GM19467 (cell line): ENCODE data around the gene HOXA1.

Experiments used
- ATAC-seq: cut with Tn5 transposase; IDR thresholded peaks from one replicate; pipeline ENCODE4 v1.9.1; 2021; ENCODE audit warnings: mild to moderate bottlenecking, moderate library complexity; ENCODE audit not compliant: unreplicated experiment

HOXA1 gene

DNA sequence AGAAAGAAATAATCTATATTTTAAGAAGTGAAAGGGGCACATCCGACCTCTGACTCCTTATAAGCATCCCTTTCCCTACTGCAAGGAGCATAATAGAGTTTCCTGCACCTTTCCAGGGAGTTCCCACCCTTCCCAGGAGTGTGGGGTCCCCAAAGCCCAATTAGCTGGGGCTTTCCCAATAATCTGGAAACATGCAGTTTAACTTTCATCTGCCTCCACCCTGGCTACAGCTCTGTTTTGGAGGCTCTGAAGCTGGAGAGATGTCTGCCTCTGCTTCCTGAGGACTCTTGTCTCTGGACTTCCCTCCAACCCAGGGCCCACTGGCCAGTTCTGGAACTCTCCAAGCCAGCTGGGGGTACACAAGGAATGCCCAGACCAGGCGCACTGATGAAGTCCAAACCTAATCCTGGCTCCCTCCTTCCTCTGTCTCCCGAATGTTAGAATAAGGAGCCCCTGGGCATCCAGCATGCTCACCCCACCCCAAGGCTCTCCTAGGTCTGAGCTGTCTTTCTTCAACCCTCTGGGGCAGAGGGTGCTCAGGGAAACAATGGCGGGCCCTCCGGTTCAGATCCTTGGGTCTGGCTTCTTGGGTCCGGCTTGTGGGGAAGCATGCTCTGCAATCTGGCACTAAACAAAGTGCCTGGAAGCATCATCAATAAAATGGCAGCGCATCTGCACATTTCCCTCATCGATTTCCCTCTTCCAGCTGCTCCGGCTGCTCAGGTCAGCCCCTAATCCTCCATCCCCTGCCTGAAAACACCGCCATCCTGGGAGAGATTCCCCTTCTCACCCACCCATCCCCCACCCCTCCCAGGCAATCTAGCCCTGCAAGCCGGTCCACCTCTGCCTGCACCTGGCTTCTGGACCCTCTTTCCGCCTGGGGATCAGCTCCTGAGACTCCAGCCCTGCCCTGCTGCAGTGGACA, 21.4 kb upstream of the HOXA1 start:
- no peak for ATAC-seq

DNA sequence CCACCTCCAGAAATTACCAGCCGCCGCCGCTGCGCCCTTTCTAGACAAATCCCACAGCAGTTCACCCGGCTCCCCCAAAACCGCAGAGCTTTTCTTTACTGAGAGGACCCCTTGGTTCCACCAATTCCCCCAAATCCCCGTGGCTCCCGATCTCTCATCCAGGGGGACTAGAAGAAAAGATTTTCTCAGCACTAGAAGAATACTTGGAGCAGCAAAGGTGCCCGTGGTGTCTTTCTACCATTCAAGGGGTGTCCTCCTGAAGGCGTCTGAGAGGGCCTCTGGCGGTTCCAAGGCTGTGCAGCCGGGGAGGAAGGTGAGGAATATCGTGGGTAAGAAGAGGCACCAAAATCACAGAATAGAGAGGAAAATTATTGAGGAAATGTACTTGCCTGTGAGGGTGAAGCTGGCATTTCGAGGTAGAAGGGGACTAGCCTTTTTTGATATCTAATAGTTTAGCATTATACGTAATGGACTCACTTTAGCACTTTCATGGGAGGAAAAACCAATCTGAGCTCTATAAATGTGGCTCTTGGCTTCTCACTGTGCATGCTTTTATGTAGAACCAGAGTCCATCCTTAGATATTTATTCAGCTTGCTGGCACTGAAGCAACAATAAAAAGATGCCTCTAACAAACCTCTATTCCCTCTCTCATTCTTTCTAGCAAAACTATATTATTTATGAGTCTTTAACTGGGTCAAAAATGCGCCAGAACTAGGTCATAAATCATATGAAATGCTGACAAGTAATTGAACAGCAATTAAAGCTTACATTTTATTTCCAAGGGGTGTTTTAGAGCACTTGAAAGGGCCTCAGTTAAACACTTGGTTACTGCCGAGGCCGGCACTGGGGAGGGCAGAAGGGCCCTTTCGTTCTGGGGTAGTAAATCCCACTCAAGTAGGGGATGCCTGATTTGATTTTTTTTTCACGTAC, 20.5 kb upstream of the HOXA1 start:
- ATAC-seq = no peak

DNA sequence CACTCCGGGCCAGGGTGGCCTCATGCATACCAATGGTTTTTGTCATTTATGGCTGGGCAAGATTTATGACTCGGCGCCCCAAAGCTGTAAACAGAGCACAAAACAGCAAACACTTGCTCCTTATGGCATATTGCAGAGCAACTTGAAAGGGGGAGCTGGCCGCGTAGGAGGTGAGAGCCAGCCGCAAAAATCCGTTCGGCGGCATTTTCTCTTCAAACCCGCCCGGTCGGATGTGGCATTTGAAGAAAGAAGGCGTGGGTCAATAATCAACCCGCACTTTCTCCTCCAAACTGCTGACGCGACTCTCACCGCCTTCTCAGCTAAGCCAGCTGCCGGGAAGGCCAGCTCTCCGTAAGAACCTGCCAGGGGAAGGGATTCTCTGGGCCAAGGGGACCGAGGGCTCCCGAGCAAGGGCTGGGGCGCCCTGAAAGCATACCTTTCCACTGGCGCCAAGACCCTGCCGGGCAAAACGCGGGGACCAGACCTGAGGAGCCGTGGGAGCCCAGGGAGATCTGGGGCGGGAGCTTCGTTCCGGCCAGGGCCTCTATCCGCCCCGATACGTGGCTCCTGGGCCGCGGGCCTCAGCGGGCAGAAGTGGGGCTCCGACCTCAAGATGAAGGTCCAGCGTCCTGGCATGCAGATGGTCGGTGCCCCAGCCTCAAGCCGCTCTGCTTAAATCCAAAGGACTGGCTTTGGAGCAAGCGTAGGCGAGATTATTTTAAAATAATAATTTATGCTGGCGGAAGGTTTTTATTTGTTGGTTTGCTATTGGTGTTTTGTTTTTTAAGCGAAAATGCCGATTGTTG, 19.6 kb upstream of the HOXA1 start:
- ATAC-seq = no peak

DNA sequence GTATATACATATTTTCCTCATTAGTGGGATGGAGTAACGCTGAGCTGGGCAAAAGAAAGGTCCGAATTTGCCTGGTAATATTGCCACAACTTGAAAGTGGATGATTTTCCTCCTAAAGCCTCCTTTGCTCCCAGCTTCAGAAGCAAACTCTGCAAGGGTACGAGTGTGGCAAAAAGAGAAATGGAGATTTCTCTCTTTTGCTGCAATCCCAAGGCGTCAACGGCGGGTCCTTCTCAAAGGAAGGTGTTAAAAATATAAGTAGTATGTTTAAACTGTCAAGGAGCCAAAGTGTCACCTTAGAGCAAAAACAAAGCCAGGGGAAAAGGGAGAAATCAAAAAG, 19.1 kb upstream of the HOXA1 start:
- ATAC-seq = no peak

DNA sequence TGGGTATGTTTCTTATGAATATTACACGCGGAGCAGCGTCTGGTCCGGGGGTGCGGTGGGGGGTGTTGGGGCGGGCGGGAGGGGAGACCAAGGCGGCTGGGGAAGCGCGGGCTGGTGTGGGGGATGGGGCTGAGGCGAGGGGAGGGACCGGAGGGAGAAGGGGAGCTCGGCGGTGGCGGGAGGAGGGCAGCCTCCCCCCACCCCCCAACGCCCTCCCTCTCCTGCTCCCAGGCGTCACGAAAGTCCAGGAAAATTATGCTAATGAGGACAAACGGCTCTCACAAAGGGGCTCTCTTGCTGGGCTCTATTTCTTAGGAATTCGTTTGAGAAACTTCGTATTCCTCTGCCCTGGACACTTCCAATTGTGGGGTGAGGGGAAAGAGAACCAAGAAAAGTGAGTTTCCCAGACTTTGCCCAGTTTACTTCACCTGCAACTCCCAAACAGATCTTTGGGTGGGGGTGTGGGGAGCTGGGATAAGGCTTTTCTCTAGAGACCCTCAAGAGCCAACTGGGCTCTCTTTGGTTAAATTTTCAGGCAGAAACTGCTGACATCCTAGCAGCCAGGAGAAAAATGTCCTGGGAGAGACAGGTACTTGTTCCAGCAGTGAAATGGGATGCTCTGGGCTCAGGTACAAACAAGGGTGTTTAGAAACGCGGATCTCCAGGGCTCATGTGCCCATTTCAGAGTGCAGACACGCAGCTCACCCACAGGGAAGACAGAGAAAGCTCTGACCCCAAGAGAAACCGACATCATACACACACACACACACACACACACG, 18.4 kb upstream of the HOXA1 start:
- ATAC-seq = no peak

DNA sequence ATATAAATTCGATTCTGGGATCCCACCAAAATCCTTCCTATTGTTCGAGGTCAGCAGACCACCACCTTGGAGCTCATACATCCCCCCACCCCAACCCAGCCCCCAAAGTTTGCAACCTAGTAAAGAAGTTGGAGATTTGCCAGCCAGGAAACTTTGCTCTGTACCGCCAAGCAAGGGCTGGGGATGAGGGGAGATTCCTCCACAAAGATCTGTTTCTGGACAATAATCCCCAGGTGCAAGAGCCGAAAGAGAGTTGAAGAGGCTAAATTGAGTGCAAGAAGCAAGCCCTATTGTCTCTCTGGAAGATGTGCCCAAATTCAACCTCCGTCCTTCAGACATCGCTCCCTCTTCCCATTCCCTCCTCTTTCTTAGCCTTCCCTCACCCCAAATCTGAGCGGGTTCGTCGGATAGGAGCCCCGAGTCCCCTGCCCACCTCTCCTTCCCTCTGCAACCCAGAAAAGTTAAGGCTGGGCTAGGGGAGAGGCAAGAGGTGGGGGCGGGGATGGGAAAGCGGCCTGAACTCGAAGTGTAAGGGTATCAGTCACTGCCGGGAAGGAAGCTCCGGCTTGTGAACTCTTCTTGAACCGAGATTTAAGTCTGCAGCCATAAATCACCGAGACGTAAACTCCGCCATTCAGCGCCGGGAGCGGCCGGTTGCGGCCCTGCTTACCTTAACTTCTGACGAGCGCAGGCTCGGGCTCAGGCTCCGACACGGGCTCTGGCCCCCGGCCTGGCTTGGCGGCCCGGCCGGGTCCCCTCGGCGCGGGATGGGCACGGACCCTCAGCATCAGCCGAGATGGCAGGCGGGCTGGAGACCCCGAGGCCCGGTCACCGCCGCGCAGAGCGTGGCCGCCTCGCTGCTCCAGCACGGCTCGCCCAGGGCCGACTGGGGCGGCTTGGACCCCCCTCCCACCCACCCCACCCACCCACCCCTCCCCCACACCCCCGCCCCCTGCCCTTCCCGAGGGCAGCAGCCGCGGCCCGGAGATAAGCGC, 17.5 kb upstream of the HOXA1 start:
- ATAC-seq = no peak

DNA sequence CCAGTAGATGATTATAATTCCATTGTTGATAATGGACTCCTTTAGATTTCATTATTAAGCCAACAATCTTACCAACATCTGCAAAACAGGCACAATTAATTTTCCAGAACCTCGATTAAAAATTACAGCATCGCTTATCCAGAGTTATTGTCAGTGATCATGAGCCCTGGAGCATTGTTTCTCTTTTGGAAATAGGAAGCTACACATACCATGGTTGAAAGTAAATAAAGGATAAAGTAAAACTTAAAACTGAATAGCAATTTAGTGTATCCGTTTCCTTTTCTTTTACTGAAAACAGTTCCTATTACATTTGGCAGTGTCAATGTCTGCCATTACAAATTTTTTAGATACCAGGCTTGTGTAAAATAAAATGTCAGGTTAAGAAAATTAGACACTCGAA, 16.6 kb upstream of the HOXA1 start:
- ATAC-seq = no peak

DNA sequence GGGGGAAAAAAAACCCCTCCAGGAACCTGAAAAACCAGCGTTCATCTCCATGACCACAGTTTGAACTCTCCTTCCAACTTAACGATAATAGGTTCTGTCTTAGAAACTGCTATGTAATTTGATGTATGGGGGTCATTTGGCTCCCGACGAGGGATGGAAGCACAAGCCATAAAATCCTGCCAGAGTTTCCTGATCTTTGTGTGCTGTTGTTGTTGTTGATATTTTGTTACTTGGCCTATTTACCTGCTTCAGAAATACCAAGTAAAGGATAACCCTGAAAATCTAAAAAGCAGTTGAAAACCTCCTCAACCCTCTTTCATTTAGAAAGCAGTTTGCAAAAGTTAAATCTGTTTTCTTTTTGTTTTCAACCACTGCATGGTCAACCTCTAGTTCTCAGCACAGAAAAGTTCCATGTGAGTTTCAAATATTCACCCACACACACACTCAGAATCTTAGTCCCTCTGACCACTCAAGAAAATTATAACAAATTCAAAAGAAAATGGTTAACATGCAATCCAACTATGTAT, 16.0 kb upstream of the HOXA1 start:
- ATAC-seq = no peak

DNA sequence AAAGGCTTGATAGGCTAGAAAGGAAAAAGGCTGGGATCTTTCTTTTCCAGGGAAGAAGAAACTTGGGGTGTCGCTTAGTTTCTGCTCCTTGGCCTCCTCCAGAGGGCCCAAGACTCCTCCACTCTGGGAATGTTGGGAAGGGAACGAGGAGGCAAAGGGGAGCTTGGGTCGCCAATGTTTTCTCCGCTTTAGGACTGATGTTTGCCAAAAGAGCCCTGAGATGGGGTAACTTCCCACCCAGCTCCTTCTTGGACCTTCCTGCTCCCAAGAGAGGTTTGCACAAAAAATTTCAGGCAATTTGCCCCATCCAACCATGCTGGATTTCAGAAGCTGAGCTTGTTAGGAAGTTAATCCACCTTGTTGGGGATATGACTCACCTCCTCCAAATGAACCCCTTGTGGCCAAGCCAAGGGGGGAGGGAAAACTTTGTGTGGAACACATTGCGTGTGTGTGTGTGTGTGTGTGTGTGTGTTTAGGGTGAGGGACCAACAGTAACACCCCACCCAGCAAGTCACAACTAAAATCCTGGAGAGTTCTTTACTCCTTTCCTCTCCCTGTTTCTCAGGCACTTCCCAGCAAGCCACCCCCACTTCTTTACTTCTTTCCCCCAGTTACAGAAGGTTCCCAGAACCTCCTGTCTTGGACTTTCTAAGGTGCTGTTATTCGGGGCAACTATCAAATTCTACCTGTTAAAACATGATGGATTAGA, 15.4 kb upstream of the HOXA1 start:
- ATAC-seq = no peak

DNA sequence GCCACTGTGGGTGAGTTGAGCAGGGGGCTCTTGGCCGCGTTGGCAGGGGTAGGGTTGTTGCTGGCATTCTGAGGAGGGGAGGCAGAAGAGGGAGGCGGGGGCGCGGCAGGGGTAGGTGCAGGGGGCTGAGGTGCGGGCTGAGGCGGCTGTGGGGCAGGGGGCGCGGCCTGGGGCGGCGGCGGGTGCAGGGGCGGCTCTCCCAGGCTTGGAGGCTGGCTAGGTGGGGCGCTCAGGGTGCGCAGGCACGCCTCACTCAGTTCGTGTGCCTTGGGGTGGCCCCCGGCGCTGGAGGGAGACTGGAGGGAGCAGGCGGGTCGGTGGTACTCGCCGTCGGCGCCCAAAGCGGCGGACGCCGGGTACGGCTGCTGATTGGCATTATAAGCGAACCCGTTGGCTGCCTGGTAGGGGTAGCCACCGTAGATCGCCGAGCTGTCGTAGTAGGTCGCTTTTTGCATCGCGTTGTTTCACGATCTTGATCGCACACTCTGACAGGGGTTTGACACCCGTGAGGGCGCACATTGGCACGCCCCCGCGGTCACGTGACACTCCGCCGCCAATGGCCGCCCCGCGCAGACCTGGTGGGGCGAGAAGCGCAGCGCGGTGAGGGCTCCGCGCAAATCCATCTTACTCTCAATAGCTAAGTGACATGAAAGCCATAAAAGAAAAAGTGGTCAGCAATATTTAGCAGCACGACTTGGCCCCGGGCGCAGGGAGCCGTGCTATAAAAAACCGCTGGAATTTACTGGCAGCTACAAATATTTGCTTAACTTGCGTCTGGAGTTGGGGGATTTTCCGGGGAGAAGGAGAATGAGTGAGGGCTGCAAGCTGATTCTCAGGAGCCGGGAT, 14.6 kb upstream of the HOXA1 start:
- ATAC-seq = no peak

DNA sequence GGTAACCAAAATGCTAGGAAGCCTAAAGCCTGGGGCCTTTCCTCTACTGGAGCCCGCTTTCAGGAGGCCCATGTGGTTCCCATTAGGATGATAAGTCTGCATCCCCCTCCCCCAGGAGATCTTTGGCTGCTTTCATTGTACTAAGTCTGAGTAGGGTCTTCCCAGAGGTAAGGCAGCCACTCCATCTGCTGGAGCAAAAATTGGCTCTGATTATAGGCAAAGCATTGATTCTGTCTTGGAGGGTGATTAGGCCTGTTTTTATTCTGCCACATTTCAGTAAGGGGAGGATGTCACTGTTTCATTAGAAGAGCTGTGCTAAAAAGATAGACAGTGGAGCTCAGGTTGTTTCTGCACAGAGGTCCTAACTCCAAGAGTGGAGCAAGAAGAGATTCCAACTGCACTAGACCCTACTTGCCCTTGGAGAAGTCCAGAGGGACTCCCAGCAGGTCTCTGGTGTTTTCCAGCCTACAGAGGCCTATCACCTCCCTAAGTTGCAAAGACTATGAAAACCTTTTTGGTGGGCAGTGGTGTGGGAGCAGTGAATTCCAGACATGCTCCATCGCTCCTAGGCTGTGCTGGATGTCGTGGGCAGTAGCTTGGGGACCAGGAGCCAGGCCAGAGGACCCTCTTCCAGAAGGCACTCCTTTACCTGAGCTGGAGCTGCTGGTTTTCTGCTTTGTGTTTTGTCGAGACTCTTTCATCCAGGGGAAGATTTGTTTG, 13.8 kb upstream of the HOXA1 start:
- no peak for ATAC-seq

DNA sequence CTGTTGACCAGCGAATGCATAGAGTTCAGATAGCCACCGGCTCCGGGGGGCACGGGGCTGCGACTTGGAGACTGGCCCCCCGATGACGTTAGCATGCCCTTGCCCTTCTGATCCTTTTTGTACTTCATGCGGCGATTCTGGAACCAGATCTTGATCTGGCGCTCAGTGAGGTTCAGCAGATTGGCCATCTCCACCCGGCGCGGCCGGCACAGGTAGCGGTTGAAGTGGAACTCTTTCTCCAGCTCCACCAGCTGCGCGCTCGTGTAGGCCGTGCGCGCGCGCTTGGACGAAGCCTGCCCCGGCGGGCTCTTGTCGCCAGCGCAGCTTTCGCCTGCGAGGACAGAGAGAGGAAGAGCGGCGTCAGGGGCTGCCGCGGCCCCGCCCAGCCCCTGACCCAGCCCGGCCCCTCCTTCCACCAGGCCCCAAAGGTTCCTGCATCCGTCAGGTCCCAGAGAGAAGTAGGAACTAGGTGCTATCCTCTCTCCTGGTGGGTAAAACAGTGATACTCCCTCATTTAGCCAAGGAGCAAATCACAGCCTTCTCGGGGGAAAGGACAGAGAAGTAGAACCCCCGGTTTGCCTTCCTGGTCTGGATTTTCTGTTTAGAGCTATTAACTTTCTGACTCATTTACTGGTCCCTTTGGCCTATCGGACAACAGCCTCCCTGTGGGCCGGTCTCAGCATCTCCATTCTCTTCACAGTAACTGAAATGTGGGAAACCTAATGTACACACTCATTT, 12.8 kb upstream of the HOXA1 start:
- no peak for ATAC-seq

DNA sequence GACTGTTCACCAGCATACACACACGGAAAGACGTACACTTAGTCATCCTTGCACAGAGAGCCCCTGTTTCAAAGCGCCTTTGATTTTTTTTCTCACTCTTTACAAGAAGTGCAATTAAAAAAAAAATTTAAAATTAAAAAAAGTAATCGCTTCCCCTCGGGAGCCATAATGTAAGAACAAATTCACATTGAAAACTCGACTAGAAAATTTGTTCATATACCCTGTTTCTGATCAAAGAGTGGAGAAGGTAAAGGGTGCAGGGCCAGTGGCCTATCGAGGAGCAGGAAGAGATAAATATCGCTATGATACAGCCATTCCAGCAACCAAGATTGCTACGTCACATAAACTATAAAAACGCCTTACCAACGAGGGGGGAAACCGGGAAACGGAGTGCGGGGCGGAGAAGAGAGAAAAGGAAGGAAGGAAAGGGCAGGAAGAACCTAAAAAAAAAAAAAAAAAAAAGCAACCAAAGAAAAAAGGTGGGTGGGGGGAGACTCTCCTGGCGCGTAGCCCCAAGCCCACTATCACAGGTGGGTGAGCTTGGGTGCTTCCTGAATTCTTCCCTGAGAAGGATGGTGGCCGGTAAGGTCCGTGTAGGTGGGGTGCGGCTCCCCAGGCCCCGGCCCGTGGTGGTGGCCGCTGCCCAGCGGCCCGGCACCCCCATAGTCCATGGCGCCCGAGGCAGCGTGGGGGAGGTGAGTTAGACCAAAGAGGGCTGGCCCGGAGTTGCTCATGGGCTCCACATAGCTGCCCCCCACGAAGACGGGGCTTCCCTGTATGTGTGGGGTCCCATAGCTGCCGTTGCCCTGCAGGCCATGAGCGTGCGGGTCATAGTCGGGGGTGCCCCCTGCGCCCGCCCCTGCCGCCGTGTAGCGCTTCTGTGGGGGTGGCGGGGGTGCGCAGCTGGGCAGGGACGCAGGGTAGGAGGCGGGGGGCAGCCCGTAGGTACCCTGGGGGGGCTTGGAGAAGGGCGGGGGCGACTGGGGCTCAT, 11.9 kb upstream of the HOXA1 start:
- ATAC-seq = no peak

DNA sequence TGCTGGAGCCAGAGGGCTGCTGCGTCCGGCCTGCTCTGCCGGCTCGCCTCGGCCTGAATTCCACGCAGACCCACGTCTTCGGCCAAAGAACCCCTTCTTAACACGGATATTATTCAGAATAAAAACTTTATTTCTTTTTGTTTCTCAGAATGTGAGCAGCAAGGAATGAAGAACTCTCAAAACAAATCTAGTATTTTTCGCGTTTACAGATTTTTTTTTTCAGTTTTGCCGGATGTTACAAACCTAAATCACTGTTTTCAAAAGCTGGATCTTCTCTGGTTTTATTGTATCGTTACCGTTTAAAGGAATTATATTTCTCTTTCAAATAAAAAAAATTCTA, 11.1 kb upstream of the HOXA1 start:
- ATAC-seq = no peak
